H9 (cell line): ENCODE data around the gene NUAK2. TPM values are rescaled to one million over a fixed set of nuclear protein-coding genes. Genes with fewer than 3 reads are reported as not detected.

Experiments used
- DNase-seq: peaks from one replicate; pipeline ENCODE4 v3.0.0-alpha.2; 2017
- H2AFZ ChIP-seq: one replicate; pipeline ENCODE4 v1.6.1; 2013; ENCODE audit warnings: mild to moderate bottlenecking, low read length, control low read depth, moderate library complexity
- H2AK5ac ChIP-seq: 2 replicates; pipeline ENCODE4 v1.6.1; 2013; ENCODE audit warnings: low read length, control low read depth, mixed read lengths; ENCODE audit not compliant: insufficient read length
- H2BK120ac ChIP-seq: one replicate; pipeline ENCODE4 v1.6.1; 2013; ENCODE audit warnings: low read depth, mild to moderate bottlenecking, low read length, control low read depth, inconsistent platforms; ENCODE audit not compliant: poor library complexity, severe bottlenecking
- H2BK12ac ChIP-seq: 2 replicates; pipeline ENCODE4 v1.6.1; 2013; ENCODE audit warnings: low read length, control low read depth, mixed read lengths, low read depth; ENCODE audit not compliant: insufficient read length
- H2BK15ac ChIP-seq: 2 replicates; pipeline ENCODE4 v1.6.1; 2013; ENCODE audit warnings: low read depth, low read length, control low read depth
- H2BK20ac ChIP-seq: one replicate; pipeline ENCODE4 v1.6.1; 2013; ENCODE audit warnings: low read depth, mild to moderate bottlenecking, low read length, control low read depth, inconsistent platforms; ENCODE audit not compliant: poor library complexity, severe bottlenecking
- H2BK5ac ChIP-seq: 2 replicates; pipeline ENCODE4 v1.6.1; 2013; ENCODE audit warnings: low read length, control low read depth, mixed read lengths; ENCODE audit not compliant: insufficient read length
- H3K14ac ChIP-seq: 2 replicates; pipeline ENCODE4 v1.6.1; 2013; ENCODE audit warnings: low read length, control low read depth; ENCODE audit not compliant: insufficient read depth
- H3K18ac ChIP-seq: 2 replicates; pipeline ENCODE4 v1.6.1; 2013; ENCODE audit warnings: low read depth, mild to moderate bottlenecking, mixed read lengths, low read length, control low read depth; ENCODE audit not compliant: insufficient read length
- H3K23ac ChIP-seq: 2 replicates; pipeline ENCODE4 v1.6.1; 2013; ENCODE audit warnings: low read length, control low read depth, mixed read lengths, low read depth; ENCODE audit not compliant: insufficient read length
- H3K23me2 ChIP-seq: 2 replicates; pipeline ENCODE4 v1.6.1; 2013; ENCODE audit warnings: low read depth, mild to moderate bottlenecking, mixed read lengths, low read length, control low read depth; ENCODE audit not compliant: insufficient read length, poor library complexity, severe bottlenecking
- H3K27ac ChIP-seq: 2 replicates; pipeline ENCODE4 v1.5.1; 2013; ENCODE audit warnings: low read length, control low read depth, mixed read lengths, low read depth; ENCODE audit not compliant: insufficient read length
- H3K27me3 ChIP-seq: 2 replicates; pipeline ENCODE4 v1.6.1; 2013; ENCODE audit warnings: low read length, control low read depth, inconsistent platforms; ENCODE audit not compliant: insufficient read depth
- H3K4ac ChIP-seq: 2 replicates; pipeline ENCODE4 v1.6.1; 2013; ENCODE audit warnings: low read depth, mild to moderate bottlenecking, control low read depth, inconsistent platforms, low read length, moderate library complexity
- H3K4me1 ChIP-seq: 2 replicates; pipeline ENCODE4 v1.6.1; 2013; ENCODE audit warnings: low read length, control low read depth, inconsistent platforms; ENCODE audit not compliant: insufficient read depth
- H3K4me2 ChIP-seq: 2 replicates; pipeline ENCODE4 v1.6.1; 2013; ENCODE audit warnings: low read length, control low read depth, mixed read lengths; ENCODE audit not compliant: insufficient read length, insufficient read depth
- H3K56ac ChIP-seq: 2 replicates; pipeline ENCODE4 v1.6.1; 2013; ENCODE audit warnings: low read depth, mild to moderate bottlenecking, mixed read lengths, low read length, control low read depth; ENCODE audit not compliant: insufficient read length
- H3K79me1 ChIP-seq: 2 replicates; pipeline ENCODE4 v1.6.1; 2013; ENCODE audit warnings: low read depth, mild to moderate bottlenecking, moderate library complexity, low read length, control low read depth, inconsistent platforms; ENCODE audit not compliant: insufficient read depth, poor library complexity, severe bottlenecking
- H3K79me2 ChIP-seq: 2 replicates; pipeline ENCODE4 v1.6.1; 2013; ENCODE audit warnings: low read length, control low read depth, inconsistent platforms; ENCODE audit not compliant: insufficient read depth
- H3K9ac ChIP-seq: 2 replicates; pipeline ENCODE4 v1.6.1; 2013; ENCODE audit warnings: low read length, control low read depth, mixed read lengths; ENCODE audit not compliant: insufficient read length; ENCODE audit errors: extremely low read depth
- H3K9me3 ChIP-seq: one replicate; pipeline ENCODE4 v1.6.1; 2013; ENCODE audit warnings: low read depth, low read length, inconsistent platforms; ENCODE audit not compliant: control insufficient read depth
- H3T11ph ChIP-seq: one replicate; pipeline ENCODE4 v1.6.1; 2013; ENCODE audit warnings: mild to moderate bottlenecking, low read length, control low read depth, inconsistent platforms
- H4K20me1 ChIP-seq: one replicate; pipeline ENCODE4 v1.6.1; 2013; ENCODE audit not compliant: control insufficient read depth, insufficient read length, insufficient read depth
- H4K5ac ChIP-seq: 2 replicates; pipeline ENCODE4 v1.6.1; 2013; ENCODE audit warnings: low read depth, mild to moderate bottlenecking, mixed read lengths, low read length, control low read depth; ENCODE audit not compliant: insufficient read length
- H4K8ac ChIP-seq: replicated peaks from 2 replicates; pipeline ENCODE4 v1.6.1; 2013; ENCODE audit warnings: low read length, control low read depth, mixed read lengths, low read depth; ENCODE audit not compliant: insufficient read length
- H4K91ac ChIP-seq: 2 replicates; pipeline ENCODE4 v1.6.1; 2013; ENCODE audit warnings: low read depth, mild to moderate bottlenecking, moderate library complexity, mixed read lengths, low read length, control low read depth; ENCODE audit not compliant: insufficient read length
- H3K27ac Mint-ChIP-seq, 3 experiments: 2 replicates in 2 of 3; 3 replicates in 1 of 3; pipeline ENCODE4 v1.8.0; 2020 to 2021; ENCODE audit warnings: mixed read lengths in 3 of 3, mild to moderate bottlenecking in 1 of 3, moderate library complexity in 1 of 3
- H3K27me3 Mint-ChIP-seq: 2 replicates; pipeline ENCODE4 v1.8.0; 2021; ENCODE audit warnings: low read depth, mild to moderate bottlenecking, moderate library complexity, mixed read lengths
- H3K36me3 Mint-ChIP-seq, 3 experiments: 2 replicates in 2 of 3; 3 replicates in 1 of 3; pipeline ENCODE4 v1.8.0; 2020 to 2021; ENCODE audit warnings: low read depth in 3 of 3, mixed read lengths in 3 of 3; ENCODE audit not compliant: insufficient read depth in 1 of 3
- H3K4me1 Mint-ChIP-seq, 2 experiments: 2 replicates each; pipeline ENCODE4 v1.8.0; 2020; ENCODE audit warnings: mixed read lengths in 2 of 2
- H3K4me3 Mint-ChIP-seq, 2 experiments: 2 replicates in 1 of 2; 3 replicates in 1 of 2; pipeline ENCODE4 v1.8.0; 2020 to 2021; ENCODE audit warnings: mild to moderate bottlenecking in 2 of 2, mixed read lengths in 2 of 2, moderate library complexity in 1 of 2
- H3K9me3 Mint-ChIP-seq, 2 experiments: 2 replicates in 1 of 2; 3 replicates in 1 of 2; pipeline ENCODE4 v1.8.0; 2020; ENCODE audit warnings: mild to moderate bottlenecking in 2 of 2, mixed read lengths in 2 of 2, moderate library complexity in 1 of 2
- whole genome bisulfite sequencing: extraction: QIAGEN DNeasy Blood & Tissue Kit; methylation state at CpG from one replicate; pipeline ENCODE4 v1.1.7; 2013; ENCODE audit warnings: missing lambda C conversion rate, low lambda C conversion rate, mixed read lengths; ENCODE audit not compliant: insufficient read length; ENCODE audit errors: extremely low coverage; 5-methylcytosine and 5-hydroxymethylcytosine counted together
- total RNA-seq: library from RNA; stranded (reverse); gene quantifications from 2 replicates; pipeline ENCODE4 v1.2.1, GENCODE V29; 2021
- TF ChIP-seq, protein P1 (sequence below): fragments of 200-600 bp; sonication (generic); conservative IDR thresholded peaks from 3 replicates; pipeline ENCODE4 v1.8.0; 2021; ENCODE audit warnings: antibody characterized with exemption, mild to moderate bottlenecking

Gene NUAK2
- total RNA-seq, 1 experiment from 2014 or later: 15.4 TPM

DNA sequence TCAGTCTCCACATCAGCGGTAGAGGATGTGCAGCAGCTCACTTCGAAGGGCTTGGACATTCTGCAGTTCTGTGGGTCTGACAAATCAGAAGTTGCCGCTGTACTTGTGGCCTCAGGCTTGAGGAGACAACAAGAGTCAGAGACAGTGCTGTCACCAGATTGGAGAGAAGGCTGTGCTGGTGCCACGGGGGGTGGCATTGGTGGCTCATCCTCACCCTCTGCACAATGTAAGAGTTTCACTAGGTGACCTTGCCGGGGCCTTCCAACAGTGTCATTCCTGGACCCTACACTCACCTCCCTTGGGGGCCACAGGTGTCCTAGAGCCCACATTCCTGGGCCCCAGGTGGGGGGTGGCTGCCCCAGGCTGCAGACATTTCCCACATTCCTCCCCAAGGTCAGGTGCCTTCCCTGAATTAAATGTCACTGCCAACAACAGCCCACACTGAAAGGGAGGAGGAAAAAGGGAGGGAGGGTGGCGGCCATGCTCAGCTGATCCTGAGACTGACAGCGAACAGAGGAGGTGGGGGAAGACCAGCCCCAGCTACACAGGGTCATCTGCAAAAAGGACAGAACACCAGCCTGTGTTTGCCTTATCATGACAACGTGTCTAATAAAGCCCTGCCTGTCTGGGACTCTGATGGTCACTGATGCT is 47.4 kb downstream of the NUAK2 start:
- H3K9ac ChIP-seq: no peak overlapping the region
- no peak overlapping the region for H3K27ac ChIP-seq
- H3K27me3 ChIP-seq: no peaks in the 10 kb centered on the region
- no peak overlapping the region for H3K4ac ChIP-seq
- H3K23me2 ChIP-seq: no peaks in the 10 kb centered on the region
- H4K91ac ChIP-seq: peak overlapping the region; percentile 0
- H4K5ac ChIP-seq: no peak overlapping the region
- Mint-ChIP-seq H3K4me1 (peaks cover 22 to 37% of the 10 kb centered on the region in 2 experiments), H3K9me3 (no peaks in the 10 kb centered on the region; a peak in 1 of 5 replicates), H3K36me3 (peaks cover 1 to 17% (median 16%) of the 10 kb centered on the region in 3 experiments; a peak in 6 of 7 replicates), H3K4me3 (no peak overlapping the region), H3K27ac (peak overlapping the region in 2 of 3 experiments; percentile 81 to 82; a peak in 6 of 7 replicates), H3K27me3 (no peaks in the 10 kb centered on the region)
- no peak overlapping the region for H2BK12ac ChIP-seq
- peak overlapping the region; percentile 18 for H2AK5ac ChIP-seq
- peaks cover 3% of the 10 kb centered on the region; the same call in 1 of the 2 replicates for H3K4me1 ChIP-seq
- no peak overlapping the region for H3T11ph ChIP-seq
- H3K56ac ChIP-seq: no peak overlapping the region
- H4K8ac ChIP-seq: no peak overlapping the region
- no peaks in the 10 kb centered on the region for H3K9me3 ChIP-seq
- H2BK5ac ChIP-seq: no peak overlapping the region
- H2AFZ ChIP-seq: no peak overlapping the region
- H3K4me2 ChIP-seq: no peak overlapping the region
- H3K18ac ChIP-seq: no peak overlapping the region
- H3K79me2 ChIP-seq: no peaks in the 10 kb centered on the region
- WGBS: no CpG with 5 or more reads among the region's 8 CpGs
- TF ChIP-seq, protein P1, sequence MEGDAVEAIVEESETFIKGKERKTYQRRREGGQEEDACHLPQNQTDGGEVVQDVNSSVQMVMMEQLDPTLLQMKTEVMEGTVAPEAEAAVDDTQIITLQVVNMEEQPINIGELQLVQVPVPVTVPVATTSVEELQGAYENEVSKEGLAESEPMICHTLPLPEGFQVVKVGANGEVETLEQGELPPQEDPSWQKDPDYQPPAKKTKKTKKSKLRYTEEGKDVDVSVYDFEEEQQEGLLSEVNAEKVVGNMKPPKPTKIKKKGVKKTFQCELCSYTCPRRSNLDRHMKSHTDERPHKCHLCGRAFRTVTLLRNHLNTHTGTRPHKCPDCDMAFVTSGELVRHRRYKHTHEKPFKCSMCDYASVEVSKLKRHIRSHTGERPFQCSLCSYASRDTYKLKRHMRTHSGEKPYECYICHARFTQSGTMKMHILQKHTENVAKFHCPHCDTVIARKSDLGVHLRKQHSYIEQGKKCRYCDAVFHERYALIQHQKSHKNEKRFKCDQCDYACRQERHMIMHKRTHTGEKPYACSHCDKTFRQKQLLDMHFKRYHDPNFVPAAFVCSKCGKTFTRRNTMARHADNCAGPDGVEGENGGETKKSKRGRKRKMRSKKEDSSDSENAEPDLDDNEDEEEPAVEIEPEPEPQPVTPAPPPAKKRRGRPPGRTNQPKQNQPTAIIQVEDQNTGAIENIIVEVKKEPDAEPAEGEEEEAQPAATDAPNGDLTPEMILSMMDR: no peak
- H2BK15ac ChIP-seq: no peak overlapping the region
- H3K23ac ChIP-seq: no peak overlapping the region
- H2BK20ac ChIP-seq: no peak overlapping the region
- H4K20me1 ChIP-seq: peaks cover 2% of the 10 kb centered on the region
- H3K14ac ChIP-seq: no peak overlapping the region; the same call in 1 of the 2 replicates
- H2BK120ac ChIP-seq: no peak overlapping the region
- H3K79me1 ChIP-seq: no peaks in the 10 kb centered on the region
- DNase-seq: peak; percentile 65
